ENCODE data around the gene IL1RAPL1.

- TF ChIP-seq CTCF (IDR thresholded peaks at IDR 0.05) (no peak), EP300 (IDR thresholded peaks at IDR 0.05) (no peak)
These were observed 110.5 kb downstream of the IL1RAPL1 start for GRCh38 chrX:28697732-28698131.

Measured in tibial nerve (tissue), 4 donors.